GM18520 (cell line): Measurements from ENCODE around the gene SSTR4.
"Not testable (repeated sequence)": the region's sequence is repeated elsewhere in the genome, so short reads cannot be mapped to it uniquely, and the experiment has no call there.

Experiments used
- ATAC-seq: cut with Tn5 transposase; IDR thresholded peaks from one replicate; pipeline ENCODE4 v1.9.1; 2021; ENCODE audit not compliant: unreplicated experiment

The SSTR4 gene

DNA sequence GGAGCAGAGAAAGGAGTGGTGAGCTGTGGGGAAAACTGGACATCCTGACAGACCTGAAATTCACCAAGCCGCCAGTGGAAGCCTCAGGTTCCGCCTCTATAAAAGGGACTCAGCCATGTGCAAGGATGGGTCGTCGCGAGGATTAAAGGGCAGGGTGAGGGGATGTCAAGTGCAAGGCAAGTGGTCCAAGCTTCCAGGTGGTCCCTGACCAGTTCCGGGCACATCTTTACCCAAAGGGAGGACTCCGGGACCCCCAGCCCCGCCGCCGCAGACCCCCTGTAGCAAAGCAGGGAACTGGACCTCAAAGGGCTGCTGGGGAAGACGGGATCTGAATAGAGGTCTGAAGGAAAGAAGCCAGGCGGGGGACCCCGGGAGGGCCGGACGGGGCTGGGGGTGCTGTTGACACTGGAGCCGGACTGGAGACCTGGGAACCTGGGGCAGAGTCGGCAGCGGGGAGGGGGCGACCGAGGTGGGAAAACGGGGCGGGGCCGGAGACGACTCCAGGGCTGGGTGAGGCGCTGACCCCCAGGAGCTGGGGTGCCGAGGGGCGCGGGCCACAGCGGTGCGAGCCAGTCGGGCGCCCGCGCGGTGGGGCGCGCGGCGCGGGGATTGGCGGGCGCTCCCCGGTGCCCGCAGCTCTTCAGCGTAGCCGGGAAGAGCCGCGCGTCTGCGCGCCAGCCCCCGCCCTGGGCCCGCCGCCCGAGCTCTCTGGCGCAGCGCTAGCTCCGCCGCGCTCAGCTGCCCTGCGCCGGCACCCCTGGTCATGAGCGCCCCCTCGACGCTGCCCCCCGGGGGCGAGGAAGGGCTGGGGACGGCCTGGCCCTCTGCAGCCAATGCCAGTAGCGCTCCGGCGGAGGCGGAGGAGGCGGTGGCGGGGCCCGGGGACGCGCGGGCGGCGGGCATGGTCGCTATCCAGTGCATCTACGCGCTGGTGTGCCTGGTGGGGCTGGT is at the start of gene SSTR4:
TSS of gene SSTR4 (plus strand) at position 592 of the 951 bp plus-strand sequence. CDS start at position 764, 172 bp downstream.
- no peak for ATAC-seq

GRCh38 chr20:22986601-22987000 is 48.5 kb upstream of the SSTR4 start:
- ATAC-seq = no peak

- ATAC-seq = not testable (repeated sequence)
Observed at GRCh38 chr20:22991424-22991823, 43.7 kb upstream of the SSTR4 start.

DNA sequence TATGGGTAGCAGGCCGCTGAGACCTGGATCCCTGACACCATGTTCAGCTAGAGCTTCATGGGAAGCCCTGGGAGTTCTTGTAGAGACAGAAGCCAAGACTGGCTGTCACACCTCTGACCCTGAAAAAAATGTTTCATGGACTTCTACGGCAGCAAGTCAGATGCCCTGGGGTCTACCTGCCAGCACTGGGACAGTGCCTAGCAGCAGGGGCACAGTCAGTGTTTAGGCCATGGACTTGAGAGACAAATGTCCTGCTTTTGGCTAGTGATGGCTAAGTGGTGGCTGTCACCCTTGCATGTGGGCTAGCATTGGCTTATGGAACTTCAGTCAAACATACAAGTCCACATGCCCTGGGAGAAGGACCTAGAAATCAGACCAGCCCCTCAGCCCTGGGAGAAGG is 41.3 kb upstream of the SSTR4 start:
- no peak for ATAC-seq

- no peak for ATAC-seq
Observed at GRCh38 chr20:22995923-22996322, 39.2 kb upstream of the SSTR4 start.

DNA sequence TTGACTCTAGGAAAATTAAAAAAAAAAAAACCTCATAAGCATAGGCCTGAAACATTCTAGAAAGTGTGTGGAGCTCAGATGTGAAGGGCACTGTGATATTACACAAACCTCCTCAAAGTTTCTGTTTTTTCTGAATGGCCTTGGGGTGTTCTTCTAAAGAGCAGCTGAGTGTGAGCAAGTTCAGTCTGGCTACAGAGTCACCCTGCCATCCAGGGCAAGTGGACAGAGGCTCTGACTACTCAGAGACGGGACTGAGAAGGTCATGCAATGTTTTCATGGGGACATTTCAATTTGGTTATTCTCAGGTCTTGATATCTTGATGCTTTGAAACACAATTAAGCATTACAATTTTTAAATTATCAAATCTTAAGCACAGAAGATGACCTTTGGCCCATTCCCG is 36.6 kb upstream of the SSTR4 start:
- no peak for ATAC-seq

- ATAC-seq = no peak
Observed at GRCh38 chr20:22999756-23000155, 35.4 kb upstream of the SSTR4 start.

GRCh38 chr20:23000232-23000947 is 34.7 kb upstream of the SSTR4 start:
- no peak for ATAC-seq

DNA sequence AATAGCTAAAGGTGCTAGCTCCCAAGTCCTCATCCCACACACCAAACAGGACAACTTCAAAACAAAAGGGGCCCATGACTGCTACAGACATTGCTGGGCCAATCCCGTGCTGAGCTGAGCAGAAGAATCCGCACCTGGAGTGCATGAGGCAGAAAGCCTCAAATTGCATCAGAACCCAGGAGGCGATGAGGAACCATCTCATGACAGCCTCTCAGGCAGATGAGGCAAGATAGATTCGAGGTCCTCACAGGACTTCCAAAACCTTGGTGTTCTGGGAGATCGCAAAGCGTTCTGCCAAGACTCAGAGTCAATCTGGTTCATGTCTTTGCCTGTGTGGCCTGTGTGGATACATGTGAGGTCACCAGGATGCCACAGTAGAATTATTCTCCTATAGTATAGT is 32.8 kb upstream of the SSTR4 start:
- ATAC-seq = no peak

DNA sequence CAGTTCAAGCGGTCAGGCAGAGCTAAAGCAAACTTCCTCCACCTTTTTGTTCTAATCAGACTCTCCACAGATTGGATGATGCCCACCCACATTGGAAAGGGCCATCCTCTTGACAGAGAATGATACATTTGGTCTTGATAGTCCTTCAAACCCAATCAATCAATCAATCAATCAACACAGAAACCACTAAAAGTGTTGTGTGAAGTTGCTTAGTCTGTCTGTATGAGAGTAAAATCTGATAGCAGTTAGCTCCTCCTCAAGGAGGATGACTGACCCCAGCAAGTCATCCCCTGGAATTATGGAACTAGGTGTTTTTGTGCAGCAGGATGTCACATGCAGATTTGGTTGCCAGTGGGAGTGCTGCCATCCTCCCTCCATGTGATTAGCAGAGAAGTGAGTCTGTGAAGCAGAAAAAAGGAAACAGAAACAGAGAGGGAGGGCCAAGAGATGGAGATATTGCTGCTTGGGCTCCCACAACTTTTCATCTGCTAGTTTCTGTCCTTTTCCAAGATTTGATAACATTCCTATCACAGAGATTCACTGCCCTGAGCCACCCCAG is 32.0 kb upstream of the SSTR4 start:
- no peak for ATAC-seq

GRCh38 chr20:23003881-23004460 is 31.1 kb upstream of the SSTR4 start:
- no peak for ATAC-seq

DNA sequence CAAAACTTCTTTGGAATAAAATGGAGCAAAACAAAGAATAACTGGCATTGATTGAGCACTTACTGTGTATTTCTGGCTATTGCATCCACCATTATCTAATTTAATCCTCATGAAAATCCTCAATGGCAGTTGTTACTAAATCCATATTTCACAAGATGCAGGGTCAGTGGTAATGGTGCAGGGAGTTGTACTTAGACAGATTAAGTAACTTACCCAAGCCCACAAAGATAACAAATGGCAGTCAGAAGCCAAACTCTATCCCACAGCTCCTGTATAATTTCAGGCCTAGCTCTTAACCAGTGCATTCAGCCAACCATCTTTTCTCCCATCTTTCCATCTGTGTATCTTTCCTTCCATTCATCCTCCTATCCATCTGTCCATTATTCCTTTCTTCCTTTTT is 29.3 kb upstream of the SSTR4 start:
- ATAC-seq = no peak

- ATAC-seq = no peak
Observed at GRCh38 chr20:23007462-23007861, 27.6 kb upstream of the SSTR4 start.

- ATAC-seq = no peak
Observed at GRCh38 chr20:23007886-23008655, 27.0 kb upstream of the SSTR4 start.

DNA sequence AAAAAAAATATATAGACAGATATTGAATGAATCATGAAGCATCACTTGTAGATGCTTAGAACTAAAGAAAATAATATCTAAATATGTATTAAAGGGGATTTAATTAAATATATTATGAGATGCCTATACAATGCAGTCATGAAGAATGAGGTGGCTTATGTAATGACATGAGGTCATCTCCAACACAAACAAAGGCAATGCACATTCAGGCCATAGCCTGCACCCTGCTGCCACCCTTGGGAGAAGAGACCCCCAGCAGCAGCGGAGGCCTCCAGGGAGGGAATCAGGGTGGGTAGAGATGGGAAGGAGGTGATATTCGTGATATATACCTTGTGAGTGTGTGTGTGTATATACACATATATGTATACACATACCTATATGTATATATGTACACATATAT is 26.4 kb upstream of the SSTR4 start:
- ATAC-seq = no peak

- no peak for ATAC-seq
Observed at GRCh38 chr20:23009636-23010035, 25.5 kb upstream of the SSTR4 start.

DNA sequence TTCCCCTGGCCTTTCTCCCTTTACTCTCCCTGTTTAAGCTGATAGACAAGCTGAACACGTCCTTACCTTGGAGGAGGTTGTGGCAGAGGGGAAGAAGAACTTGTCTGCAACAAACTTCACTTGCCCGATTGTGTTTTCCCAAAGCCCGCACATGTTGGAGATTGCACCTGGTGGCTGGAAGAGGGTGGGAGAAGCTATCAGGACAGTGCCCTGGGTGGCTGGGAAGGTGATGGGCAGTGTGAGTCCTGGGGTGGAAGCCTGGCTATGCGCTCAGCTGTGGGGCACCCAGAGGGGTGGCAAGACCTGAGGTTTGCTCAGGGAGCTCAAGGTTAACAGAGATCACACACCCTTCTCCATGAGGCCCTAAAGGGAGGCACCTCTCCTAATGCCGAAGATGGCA is 25.0 kb upstream of the SSTR4 start:
- no peak for ATAC-seq

DNA sequence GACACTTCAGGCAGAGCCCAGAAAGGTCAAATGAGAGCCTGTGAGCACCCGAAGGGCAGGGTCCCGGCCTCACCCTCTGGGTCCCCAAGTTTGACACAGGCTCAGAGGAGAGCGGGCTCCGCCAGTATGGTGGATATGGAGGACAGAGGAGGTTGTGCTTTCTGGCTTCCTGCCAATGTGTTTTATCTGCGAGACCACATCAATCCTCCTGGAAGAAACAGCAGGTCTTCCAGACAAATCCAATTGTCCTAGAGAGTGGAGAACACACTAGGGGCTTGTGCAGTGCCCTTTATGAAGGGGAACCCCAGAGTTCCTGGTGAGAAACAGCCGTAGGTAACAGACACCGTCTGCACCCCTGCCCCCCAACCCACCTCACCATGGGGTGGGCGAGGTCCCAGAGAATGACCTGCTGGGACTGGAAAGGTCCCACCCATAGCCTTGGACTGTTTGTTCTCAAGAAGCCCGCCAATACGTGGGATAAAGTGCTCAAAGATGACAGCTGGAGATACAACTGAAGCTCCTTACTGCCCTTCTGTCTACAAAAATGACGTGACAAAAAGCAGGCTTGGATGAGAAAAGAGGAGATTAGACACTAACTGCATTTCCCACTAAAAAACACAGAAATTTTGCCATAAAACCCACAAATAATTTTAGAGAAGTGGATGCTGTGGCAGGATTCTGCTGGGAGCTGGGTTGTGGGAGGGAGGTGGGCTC is 23.9 kb upstream of the SSTR4 start:
- ATAC-seq = no peak

DNA sequence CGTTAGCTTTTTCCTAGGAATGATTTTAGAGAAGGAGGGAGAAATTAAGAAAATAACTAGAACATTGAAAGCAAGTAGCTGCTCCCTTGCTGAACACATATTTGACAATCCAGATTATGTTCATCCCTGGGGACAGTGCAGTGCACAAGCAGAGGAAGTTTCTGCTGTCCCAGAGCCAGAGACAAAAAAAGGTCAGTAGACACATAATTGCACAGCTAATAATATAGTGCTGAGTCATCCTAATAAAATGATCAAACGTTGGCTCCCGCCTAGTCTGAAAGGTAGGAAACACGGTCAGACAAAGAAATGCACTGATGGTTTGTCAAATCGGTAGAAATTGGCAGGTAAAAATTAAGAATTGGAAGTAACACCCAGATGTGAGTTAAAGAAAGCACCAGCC is 21.7 kb upstream of the SSTR4 start:
- ATAC-seq = no peak

GRCh38 chr20:23017516-23017915 is 17.6 kb upstream of the SSTR4 start:
- no peak for ATAC-seq
